GM21423 (cell line): ENCODE data around the gene NR2F2.
A peak's percentile ranks its signal among the peaks of the same experiment; 100 is the strongest.

Experiments used
- ATAC-seq: cut with Tn5 transposase; IDR thresholded peaks from one replicate; pipeline ENCODE4 v1.9.1; 2021; ENCODE audit warnings: mild to moderate bottlenecking, moderate library complexity; ENCODE audit not compliant: unreplicated experiment

The NR2F2 gene

DNA sequence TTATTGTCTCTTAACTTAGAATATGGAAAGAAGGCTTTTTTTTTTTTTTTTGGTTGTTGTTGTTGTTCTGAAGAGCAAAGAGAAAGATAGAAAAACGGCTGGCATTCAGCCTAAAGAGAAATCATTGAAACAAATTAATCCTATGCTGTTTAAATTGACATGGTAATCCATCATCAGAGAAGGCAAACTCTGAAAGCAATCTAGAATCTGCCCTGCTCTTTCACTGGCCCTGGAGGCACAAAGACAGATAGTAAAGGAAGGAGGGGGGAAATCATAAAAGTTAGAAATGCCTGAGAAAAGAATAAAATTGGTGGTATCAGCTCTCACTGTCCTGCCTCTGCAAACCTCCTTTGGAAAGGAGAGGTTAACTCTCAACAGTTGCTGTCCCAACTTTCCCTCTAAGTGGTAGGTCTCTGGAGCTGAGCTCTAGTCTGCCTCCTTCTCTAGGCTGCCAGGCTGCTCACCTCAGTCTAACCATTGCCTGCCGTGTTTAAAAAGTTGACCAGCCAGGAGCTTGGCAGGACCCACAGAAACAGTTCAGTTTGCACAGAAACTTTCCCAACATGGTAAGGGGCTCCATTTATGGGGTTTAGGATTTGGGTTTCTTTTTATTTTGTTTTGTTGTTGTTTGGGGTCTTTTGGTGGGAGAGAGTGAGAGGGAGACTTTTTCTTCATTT is 13.4 kb upstream of the NR2F2 start:
- ATAC-seq = no peak

DNA sequence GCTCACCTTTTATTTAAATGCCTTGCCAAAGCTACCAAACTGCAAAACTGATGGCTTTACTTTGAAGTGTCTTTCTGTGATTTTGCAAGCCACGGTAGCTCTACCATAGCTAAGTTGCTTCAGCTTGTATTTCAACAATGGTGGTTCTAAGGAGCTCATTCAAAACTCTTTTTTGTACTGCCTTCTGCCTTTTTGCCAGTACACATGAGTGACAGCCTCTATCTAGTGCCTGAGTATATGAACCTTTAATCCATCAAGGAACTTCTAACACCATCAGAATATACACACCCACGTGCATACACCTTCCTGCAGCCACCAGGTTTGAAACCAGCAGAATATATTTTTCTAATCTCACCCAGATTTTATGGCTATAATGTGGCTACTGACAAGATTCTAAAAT is 10.4 kb upstream of the NR2F2 start:
- ATAC-seq = no peak

DNA sequence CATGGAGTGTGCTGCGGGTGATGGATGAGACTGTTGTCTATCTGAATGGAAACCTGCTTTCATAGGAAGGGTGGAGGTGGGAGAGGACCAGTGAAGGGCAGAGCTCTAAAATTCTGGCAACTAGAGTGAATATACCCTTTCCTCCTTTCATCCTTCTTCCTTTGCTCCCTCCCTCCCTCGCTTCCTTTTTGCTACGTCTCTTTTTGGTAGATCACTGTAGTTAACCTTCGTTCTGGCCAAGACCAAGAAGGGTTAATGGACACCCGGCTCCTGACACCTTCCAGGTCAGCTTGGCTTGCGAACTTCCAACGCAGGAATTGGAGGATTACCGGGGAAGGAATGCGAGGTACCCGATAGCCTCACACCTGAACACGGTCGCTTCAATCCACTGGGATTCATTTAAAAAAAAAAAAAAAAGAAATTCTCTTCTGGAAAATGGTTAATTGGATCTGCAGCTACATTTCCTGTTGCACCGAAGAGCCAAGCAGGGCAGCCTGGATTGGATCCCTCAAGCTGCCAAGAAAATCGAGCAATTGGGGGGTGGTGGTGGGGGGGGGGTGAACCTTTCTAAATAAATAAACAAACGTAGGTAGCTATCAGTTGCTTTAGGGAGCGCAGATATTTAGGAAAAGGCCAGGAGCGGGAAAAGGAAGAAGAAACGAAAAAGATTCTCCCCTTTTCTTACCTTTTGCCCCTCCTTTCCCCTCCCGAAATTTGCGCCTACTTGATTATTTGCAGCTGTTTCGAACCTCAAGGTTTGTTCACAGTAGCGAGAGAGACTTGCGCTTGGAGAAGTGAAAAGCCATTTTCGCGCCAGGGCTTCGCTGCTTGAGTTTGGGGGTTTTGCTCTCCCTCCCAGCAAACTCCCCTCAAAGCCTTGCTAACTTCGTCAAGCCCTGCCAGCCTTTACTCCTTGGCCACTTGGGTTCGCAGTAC is 9.5 kb upstream of the NR2F2 start:
- no peak for ATAC-seq

DNA sequence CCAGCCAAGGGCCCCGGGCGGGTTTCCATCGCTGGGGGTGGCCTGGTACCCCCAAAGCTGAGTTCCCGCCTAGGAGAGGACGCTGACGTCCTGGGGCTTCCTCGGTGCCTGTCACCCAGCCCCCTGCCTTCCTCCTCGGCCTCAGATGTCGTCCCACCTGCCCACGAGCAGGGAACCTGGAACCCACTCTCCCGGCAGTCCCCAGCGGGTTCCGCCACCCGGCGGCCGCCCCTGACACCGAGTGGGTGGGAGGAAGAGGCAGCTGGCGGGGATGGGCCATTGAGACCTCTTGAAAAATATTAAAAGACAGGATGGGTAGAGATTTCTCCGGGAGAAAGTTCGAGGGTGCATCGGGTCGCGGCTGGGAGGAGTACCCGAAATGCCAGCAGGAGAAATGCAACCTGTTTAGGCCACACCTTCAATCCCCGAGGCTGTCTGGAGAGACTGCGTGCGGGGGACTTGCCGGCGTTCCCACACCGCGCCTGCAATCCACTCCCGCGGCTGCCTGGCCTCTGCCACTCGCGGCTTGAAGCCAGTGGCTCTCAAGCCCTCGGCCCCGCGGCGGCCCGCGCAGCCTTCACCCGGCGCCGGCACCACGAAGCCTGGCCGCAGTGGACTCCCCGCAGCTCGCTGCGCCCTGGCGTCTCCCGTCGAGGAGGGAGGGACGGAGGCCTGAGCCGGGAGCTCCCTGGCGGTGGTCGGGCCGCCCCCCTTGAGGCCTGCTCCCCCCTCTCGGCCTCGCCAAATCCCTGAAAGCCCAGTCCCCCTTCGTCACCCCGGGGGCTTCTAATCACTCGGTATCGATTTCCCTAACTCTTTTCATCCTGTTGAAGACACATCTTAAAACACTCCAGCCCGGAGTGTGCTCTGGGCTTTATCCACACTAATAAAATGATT is 8.6 kb upstream of the NR2F2 start:
- no peak for ATAC-seq

DNA sequence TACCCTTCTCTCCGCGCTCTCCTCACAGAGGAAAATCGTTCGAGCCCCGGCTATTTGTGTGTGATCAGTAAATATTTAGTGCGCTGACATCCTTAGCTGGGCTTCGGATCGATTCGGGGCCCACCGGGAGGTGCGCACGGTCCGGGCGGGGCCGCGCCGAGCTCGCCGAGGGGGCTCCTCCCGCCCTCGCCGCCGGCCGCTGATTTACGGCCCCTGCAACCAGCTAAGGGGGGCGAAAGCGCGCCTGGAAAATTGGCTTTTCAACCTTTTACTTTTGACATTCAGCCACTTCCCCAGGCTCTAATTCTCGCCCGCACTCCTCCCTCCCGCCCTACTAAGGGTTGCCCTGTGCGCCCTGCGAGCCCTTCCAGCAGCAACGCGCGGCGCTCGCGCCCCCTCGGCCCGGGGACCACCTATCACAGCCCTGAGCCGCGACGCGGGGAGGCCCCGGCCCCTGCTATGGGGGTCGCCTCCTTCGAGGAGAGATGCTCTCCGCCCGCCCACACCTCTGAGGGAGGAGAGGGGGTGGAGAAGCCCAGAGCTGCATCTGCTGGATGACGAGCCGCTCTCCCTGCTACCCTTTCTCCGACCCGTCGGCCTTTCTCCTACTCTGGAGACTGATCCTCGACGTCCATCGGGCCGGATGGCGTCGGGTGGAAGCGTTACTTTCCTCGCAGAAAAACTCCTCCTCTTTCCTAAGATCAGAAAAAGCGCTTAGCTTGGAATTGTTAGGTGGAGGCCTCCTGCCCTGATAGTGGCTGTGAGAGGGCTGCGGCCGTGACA is 7.8 kb upstream of the NR2F2 start:
- ATAC-seq = no peak

DNA sequence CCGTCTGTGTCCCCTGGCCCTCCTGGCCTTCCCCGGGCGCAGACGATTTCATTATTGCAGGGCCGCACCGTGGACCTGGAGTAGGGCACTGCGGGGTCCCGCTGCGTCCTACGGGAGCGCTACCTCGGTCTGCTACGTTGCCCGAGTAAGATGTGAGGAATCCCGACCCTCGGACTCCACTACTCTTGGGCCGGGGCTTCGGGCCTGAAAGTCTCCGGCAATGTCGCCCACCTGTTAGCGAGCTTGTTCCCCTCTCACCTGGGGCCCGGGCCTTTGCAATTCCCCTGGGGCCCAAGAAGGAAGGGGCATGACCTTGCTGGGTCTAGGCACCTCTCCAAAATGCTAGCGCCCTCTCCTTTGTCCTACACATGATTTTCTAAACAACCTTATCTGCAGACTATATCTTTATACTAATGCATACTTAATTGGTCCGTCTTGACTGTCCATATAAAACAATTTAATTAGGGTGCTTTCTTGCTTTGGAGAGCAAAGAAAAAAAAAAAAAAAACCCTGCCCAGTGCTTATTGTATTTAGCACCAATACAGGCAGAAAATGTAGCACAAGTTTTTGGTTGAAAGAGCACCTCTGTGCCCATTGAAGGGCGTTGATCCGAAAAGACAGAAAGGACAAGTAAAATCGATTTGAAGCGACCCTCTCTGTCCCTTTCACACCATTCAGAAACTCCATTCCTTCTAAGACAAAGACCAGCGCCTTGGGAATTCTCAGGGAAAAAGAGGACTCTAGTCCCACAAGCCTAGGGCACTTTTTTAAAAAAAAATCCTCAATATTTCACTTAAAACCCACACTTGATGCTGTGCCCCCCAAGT is 7.0 kb upstream of the NR2F2 start:
- no peak for ATAC-seq

DNA sequence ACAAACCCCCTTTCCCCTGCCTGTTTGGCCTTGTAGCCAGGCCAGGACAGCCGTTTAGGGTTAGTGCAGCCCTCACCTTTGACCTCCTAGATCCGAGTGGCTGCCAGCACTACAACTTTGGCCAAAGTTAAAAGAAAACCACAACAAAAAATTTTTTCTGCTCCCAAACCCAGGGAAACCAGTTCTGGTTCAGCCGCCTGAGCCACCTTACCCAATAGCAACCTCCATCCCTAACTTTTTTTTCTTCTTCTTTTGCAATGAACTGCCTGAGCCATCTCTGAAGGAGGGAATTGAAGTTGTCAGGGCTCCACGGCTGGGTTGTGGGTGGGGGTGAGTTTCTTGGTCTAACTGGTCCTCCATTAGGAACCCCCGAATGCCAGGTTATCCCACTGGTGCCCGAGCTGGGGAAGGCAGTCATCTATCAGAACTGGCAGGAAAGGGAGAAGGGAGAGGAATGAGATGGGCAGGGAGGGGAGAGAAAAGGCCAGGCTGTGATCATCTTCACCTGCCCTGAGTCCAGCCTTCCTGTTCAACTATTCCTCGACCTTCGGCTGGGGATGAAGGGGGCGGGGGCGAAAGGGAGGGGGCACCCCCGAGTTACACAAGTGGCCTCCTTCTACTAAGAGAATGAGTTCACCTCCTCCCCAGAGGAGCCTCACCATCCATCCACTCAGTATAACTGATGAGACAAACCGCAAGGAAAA is 6.2 kb upstream of the NR2F2 start:
- ATAC-seq = no peak

DNA sequence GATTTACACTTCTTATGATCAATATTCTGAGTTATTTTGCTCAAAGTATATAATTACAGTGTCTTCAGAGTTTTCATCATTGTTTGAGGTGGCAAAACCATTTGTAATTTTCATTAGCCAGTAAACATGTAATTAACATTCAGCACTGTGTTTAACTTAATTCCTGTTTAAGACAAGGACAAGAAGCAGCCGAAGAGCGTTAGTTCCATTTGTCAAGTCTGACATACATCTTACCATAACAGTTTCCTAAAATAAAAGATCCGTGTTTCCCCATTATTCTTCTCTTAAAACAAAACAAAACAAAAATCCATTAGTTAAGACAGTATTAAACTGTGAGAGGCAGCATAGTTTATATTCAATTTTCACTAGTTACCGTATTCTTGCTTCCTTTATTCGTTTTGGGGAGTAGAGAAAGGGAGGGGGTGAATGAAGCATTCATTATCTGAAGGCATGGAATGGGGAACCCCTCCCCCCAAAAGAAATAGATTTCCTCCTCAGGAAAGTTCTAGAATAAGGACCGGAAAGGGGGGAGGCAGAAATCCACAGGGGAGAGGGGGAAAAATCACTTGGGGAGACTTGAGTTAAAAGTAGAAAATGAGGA is 5.5 kb upstream of the NR2F2 start:
- no peak for ATAC-seq

DNA sequence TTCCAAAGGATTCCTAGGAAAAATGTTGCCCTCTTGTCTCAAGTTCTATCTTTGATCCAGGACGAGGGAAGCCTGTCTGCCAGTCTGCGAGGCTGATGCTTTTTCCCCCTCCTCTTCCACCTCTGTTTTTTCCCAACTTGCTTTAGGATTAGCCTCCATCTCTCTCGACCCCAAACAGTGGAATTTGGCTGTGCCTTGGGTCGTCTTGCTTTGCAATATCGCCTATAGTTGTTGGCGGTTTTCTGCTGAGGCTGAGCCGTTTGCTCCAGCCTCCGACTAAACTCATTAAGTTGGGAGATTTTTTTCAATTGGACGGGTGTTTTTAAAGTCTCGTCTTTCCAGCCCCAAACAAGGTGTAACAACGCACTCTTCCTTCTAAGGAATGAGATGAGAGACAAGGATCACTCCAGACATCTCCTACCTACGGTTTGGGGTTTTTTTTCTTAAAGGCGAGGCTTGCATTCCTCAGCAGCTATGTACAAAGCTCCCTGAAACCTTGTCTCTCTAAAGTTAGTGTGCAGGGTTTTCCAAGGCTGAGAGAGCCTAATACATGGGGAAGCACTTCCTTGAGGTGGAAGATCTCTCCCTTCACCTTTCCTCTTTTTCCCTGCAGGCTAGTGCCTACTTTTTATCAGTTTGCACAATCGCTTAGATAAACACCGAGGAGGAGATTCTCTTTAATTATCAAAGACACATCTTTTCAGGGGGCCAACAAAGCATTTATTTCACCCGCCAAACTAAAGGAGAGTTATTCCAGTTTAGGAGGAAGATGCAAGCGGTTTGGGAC is 4.8 kb upstream of the NR2F2 start:
- no peak for ATAC-seq

DNA sequence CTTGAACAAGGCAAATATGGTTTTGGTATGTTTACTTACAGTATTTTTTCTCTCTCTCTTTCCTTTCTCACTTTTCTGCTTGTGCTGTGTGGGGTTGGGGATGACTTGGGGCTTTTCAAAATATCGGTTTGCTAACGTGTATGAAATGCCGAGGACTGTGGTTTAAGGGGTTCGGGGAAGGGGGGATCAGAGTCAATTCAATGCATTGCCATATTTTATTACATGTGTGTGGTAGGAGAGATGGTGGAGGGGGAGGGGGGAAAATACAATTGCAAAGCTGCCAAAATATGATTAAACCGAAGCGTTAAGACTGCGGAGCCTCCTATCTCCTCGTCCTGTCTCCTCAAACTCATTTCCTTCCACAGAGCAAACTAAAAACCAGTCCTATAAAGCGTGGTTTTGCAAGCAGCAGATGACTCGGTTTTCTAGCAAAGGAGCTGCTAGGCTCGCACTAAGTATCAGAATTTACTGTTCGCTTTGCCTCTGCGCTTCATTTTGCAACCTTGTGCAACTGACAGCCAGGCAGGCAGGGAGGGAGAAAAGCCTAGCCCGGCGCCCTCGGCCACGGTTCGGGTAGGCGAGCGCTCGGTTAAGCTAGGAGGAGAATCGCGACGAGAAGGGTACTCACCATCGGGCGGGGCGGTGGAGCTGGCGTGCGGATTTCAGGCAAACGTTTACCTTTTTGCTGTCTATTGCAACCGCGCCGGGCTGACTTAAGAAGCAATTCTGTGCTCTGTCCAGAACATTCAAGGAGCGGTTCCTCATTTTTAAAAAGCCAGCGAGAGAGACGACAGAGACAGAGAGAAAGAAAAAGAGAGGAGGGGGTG is 4.0 kb upstream of the NR2F2 start:
- no peak for ATAC-seq

DNA sequence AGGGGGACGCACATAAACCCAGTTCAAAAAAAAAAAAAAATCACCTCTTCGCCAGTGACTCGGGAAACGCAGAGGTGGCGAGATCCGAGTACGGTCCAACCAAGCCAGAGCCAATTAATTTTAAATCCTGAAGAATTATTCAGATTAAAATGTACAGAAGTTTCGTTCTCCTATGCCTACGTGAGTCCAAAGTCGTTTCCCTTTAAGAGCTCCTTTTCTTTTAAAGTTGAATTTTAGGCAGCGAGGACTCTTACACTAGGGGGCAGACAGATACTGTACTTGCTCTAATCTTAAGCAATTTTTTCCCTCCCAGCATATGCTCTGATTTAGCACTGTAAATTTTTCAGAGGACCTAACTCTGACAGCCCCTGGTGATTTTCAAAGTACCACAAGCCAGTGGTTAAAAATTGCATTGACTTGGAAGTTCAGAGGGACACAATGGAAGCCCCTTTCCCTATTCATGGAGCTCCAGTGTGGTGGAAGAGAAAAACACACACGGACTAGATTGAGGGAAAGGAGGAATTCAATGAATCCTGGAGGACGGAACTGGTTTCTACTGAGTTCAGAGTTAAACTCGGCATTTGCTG is 3.3 kb upstream of the NR2F2 start:
- ATAC-seq = no peak

DNA sequence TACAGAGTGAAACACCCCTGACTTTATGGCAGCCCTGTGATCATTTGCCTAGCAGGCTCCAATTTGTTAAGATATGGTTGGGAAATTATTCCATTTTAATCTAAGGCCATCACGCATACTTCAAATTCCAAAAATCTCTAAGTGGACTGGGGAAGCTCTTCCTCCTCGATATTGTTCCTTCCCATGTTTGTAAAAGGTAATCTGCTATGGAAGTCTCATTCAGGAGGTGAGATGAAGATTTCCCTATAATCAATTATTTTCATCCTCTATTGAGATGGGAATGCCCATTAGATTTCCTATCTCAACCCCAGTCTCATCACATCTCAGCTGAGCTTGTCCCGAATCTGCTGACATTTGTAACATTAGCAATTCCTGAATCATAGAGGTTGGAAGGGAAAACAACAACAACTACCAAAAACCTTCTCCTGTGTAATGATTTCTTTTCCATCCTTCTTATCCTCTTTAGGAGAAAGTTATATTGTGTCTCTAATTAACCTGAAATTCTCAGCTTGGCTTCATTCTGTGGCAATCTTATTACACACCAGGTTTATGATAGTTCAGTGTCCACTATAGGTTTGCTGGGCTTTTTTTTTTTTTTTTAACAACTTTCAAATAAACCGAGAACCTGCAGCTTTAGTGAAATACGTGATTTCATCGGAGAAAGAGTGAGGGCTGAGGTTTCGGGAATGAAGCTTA is 2.2 kb upstream of the NR2F2 start:
- ATAC-seq = no peak

DNA sequence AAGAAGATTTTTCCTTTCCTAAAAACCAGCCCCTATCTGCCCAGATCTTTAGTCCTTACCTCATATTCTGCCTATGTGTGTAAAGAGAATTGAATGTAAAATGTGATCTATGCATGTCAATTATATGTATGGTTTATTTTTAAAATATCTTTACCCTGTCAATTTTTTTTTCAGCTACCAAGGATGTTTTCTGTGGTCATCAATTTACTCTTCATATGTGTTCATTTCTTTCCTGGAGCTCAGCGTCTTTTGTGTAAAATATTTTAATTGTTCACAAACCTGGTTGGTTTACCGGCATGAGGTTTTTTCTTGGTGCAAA is 1.7 kb upstream of the NR2F2 start:
- ATAC-seq = no peak

DNA sequence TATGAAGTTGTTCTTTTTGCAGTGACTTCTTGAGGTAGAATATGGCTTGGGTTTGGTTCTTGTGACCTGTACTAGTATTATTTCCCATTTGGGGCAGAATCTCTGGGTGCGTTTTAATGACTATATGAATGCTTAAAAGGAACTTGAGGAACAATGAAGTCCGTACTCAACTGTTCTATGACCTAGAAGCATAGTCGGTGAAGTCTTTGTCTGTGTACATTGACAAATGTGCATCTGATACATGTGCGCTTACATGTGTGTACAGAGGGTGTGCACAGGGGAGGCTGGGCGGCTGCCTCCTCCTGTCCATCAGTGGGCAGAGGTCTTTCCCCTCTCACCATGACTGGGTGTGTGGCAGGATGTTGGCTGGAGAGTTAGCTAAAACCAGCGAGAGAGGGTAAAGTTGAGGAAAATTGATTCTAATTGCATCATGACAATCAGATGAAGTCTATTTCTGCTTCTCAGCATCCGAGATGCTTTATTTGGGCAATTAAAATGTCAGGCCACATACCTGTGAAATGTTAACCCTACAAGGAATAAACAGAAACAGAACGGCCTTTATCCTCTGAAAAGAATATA is 1.0 kb upstream of the NR2F2 start:
- ATAC-seq = no peak

DNA sequence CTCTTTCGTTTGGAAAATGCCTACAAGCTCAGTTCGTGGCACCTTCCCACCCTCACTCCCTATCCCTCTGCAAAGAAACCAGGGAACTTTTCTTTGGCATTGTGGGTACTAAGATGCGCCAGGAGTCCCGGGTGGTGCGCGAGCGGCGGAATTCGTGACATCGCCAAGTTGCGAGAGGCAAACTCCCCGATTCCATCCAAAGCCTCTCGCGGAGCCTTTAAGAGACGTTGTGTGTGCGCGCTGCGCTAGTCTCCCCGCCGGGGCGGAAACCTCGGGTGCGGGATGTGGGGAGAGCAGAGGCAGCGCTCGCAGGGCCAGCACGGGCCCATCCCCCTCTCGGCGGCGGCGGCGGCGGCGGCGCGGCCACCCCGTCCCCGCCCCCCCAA is 443 bp upstream of the NR2F2 start:
- ATAC-seq = peak; percentile 30
